Thoracic aorta (tissue), 2 donors: ENCODE data around the gene HMGCR. TPM values are rescaled to one million over a fixed set of nuclear protein-coding genes. Genes with fewer than 3 reads are reported as not detected.

Source experiments
- ATAC-seq: fragments of 150-250 bp; one replicate; pipeline ENCODE4 v1.8.0; 2017; ENCODE audit warnings: low read depth; ENCODE audit not compliant: insufficient number of reproducible peaks, low FRiP score
- DNase-seq: peaks from one replicate; pipeline ENCODE4 v3.0.0-alpha.2; 2020; ENCODE audit warnings: low spot score
- H3K27ac ChIP-seq, 2 donors: fragments of 200-600 bp; sonication (generic); 1 replicate in 1 of 2; 2 replicates in 1 of 2; pipeline ENCODE4 v1.5.1; 2016; ENCODE audit warnings: mild to moderate bottlenecking in 2 of 2, moderate library complexity in 2 of 2
- H3K27me3 ChIP-seq: fragments of 200-600 bp; sonication (generic); replicated peaks from 2 replicates; pipeline ENCODE4 v1.6.0; 2016; ENCODE audit warnings: mild to moderate bottlenecking; ENCODE audit not compliant: insufficient read depth
- H3K36me3 ChIP-seq: fragments of 200-600 bp; sonication (generic); one replicate; pipeline ENCODE4 v1.5.1; 2016
- H3K4me1 ChIP-seq, 2 donors: fragments of 200-600 bp; sonication (generic); 1 replicate in 1 of 2; 2 replicates in 1 of 2; pipeline versions ENCODE4 v1.5.1 to v1.6.0; 2016; ENCODE audit warnings: low read depth in 2 of 2, mild to moderate bottlenecking in 1 of 2; ENCODE audit not compliant: control insufficient read depth in 1 of 2
- H3K4me3 ChIP-seq: fragments of 200-600 bp; sonication (generic); 2 replicates; pipeline ENCODE4 v1.5.1; 2016; ENCODE audit warnings: mild to moderate bottlenecking
- H3K9me3 ChIP-seq: fragments of 200-600 bp; sonication (generic); 2 replicates; pipeline ENCODE4 v1.5.1; 2016
- total RNA-seq, 2 donors: library from RNA; depleted of rRNA; stranded (reverse); fragments of >200 nt; gene quantifications; one replicate each; pipeline versions ENCODE4 v1.1.0 to v1.2.3, GENCODE V29; 2016
- TF ChIP-seq, protein P1 (sequence below): fragments of 200-600 bp; sonication (generic); IDR thresholded peaks from one replicate; pipeline ENCODE4 v1.5.1; 2019; ENCODE audit warnings: antibody characterized with exemption

The HMGCR gene
- total RNA-seq, 2 donors from 2014 or later = 13.2 to 29.1 TPM

DNA sequence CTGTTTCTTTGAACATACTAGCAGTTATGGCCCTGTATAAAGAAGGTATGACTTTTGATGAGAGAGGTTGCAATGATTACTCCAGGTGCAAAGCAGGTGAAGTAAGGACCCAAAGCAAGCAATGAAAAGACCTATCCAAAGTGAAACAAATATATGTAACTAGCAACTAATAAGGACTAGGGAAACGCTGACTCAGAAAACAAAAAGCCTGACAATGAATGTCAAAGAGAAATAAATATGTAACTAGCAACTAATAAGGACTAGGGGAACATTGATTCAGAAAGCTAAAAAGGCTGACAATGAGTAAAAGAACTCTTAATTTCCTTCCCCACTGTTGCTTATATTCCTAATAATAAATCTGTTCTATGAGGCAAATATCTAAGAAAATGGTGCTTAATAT, 43.1 kb downstream of the HMGCR start:
- H3K4me1 ChIP-seq = no peaks in the 10 kb centered on the region
- H3K4me3 ChIP-seq = no peak overlapping the region
- no peaks in the 10 kb centered on the region for H3K9me3 ChIP-seq
- peaks cover 28% of the 10 kb centered on the region for H3K36me3 ChIP-seq
- TF ChIP-seq, protein P1, sequence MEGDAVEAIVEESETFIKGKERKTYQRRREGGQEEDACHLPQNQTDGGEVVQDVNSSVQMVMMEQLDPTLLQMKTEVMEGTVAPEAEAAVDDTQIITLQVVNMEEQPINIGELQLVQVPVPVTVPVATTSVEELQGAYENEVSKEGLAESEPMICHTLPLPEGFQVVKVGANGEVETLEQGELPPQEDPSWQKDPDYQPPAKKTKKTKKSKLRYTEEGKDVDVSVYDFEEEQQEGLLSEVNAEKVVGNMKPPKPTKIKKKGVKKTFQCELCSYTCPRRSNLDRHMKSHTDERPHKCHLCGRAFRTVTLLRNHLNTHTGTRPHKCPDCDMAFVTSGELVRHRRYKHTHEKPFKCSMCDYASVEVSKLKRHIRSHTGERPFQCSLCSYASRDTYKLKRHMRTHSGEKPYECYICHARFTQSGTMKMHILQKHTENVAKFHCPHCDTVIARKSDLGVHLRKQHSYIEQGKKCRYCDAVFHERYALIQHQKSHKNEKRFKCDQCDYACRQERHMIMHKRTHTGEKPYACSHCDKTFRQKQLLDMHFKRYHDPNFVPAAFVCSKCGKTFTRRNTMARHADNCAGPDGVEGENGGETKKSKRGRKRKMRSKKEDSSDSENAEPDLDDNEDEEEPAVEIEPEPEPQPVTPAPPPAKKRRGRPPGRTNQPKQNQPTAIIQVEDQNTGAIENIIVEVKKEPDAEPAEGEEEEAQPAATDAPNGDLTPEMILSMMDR = no peak
- H3K27me3 ChIP-seq = no peaks in the 10 kb centered on the region
- H3K27ac ChIP-seq = no peak overlapping the region
- no peak for ATAC-seq
- no peak for DNase-seq

DNA sequence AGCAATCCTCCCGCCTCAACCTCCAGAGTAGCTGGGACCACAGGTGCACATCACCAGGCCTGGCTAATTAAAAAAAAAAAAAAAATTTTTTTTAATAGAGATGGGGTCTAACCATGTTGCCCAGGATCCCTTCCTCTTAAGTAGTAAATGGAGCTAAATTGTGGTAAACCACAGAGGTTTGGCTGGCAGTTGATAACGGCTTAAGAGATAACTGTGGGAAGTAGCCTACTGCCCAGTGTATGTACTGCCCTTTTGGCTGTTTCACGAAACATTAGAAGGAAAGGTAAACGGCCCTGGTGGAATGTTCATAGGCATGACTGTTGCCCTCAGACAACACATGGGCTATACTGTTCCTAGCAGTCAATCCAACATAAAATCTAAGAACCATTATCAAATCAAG, 44.4 kb downstream of the HMGCR start:
- peaks cover 28% of the 10 kb centered on the region for H3K36me3 ChIP-seq
- TF ChIP-seq, protein P1 = no peak
- H3K4me1 ChIP-seq = no peaks in the 10 kb centered on the region

DNA sequence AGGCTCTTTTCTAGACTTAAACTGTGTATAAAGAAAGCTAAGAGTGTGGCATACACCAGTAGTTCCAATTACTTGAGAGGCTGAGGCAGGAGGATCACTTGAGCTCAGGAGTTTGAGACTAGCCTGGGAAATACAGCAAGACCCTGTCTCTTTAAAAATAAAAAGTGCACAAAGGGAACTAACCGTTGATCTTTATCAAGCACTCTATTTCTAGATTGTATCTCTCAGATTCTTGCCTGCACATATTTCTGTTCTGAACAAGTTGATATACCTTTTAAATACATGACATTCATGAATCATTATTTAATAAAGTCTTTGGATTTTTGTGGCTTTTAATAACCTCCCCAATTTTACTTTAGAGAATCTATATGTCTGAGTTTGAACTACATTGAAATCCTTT, 47.2 kb downstream of the HMGCR start:
- no peaks in the 10 kb centered on the region for H3K9me3 ChIP-seq
- peaks cover 26% of the 10 kb centered on the region for H3K36me3 ChIP-seq
- no peak for DNase-seq
- no peak for ATAC-seq
- no peaks in the 10 kb centered on the region for H3K4me1 ChIP-seq
- TF ChIP-seq, protein P1 = no peak
- no peak overlapping the region for H3K4me3 ChIP-seq
- H3K27ac ChIP-seq = no peak overlapping the region
- H3K27me3 ChIP-seq = no peaks in the 10 kb centered on the region

More for the DNA sequence above, 44.4 kb downstream of the HMGCR start:
- no peak for DNase-seq
- H3K27me3 ChIP-seq = no peaks in the 10 kb centered on the region
- no peaks in the 10 kb centered on the region for H3K9me3 ChIP-seq
- H3K27ac ChIP-seq = no peak overlapping the region
- ATAC-seq = no peak
- H3K4me3 ChIP-seq = no peak overlapping the region

DNA sequence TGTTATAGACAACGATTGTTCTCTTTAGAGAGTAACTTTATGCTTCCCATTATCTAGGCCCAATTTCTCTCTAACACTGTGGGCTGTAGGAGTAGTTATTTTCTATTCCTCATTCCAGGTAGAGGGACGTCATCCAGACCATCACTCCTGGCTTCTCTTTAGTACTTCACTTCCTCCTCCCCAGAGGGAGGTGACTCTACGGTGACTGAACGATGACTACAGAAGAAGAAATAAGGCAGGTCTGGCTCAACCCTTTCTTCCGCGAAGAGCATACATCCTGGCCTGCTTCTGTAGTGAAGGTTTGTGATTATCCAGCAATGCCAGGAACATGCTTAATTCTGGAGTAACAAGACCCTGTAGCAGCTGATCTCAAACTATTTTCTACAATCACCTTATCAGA, 50.8 kb downstream of the HMGCR start:
- TF ChIP-seq, protein P1 = no peak

DNA sequence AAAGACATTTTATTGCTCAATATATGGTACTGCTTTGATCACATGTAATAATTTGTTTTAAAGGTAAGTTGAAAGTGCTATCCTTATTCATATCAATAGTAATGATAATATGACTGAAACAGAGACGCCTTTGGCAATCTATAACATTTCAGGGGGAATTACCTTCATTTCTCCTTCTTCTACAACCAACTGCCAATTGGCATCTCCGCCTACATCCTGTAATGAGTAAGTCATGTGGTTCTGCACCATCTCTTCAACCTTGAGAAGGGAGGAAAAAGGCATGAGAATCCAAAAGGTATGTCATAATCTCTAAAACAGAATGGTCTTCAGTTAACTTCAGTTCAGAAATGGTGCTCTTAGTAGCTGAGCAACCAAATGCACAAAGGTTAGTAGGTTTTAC, 52.4 kb downstream of the HMGCR start:
- Histone ChIP-seq H3K27ac (no peak overlapping the region), H3K36me3 (peaks cover 7% of the 10 kb centered on the region), H3K4me1 (no peaks in the 10 kb centered on the region)

More for the DNA sequence above, 50.8 kb downstream of the HMGCR start:
- Histone ChIP-seq H3K4me3 (no peak overlapping the region), H3K9me3 (no peaks in the 10 kb centered on the region), H3K27me3 (no peaks in the 10 kb centered on the region), H3K27ac (no peak overlapping the region), H3K36me3 (peaks cover 16% of the 10 kb centered on the region), H3K4me1 (no peaks in the 10 kb centered on the region)
- DNase-seq (no peak), ATAC-seq (no peak)

More for the DNA sequence above, 52.4 kb downstream of the HMGCR start:
- H3K9me3 ChIP-seq = no peaks in the 10 kb centered on the region
- TF ChIP-seq, protein P1 = no peak
- ATAC-seq (no peak), DNase-seq (no peak)
- H3K27me3 ChIP-seq = no peaks in the 10 kb centered on the region
- H3K4me3 ChIP-seq = no peak overlapping the region
